DOHH2 (cell line): ENCODE measurements around the gene NFIB.

Experiments
- H3F3A ChIP-seq: fragments of 200-600 bp; sonication (generic), shearing (Covaris generic); 2 replicates; pipeline ENCODE4 v1.6.0; 2016; ENCODE audit warnings: antibody characterized with exemption, mild to moderate bottlenecking; ENCODE audit not compliant: control insufficient read depth, insufficient read depth
- H3K27ac ChIP-seq: fragments of 200-600 bp; sonication (generic); 2 replicates; pipeline ENCODE4 v1.5.1; 2014; ENCODE audit warnings: low read depth, mild to moderate bottlenecking, low read length, moderate library complexity
- H3K27me3 ChIP-seq: fragments of 200-600 bp; sonication (generic); 2 replicates; pipeline ENCODE4 v1.6.1; 2014; ENCODE audit warnings: mild to moderate bottlenecking, low read length, mixed read lengths; ENCODE audit not compliant: control insufficient read depth
- H3K36me3 ChIP-seq: fragments of 200-600 bp; sonication (generic); 2 replicates; pipeline ENCODE4 v1.6.1; 2014; ENCODE audit warnings: mild to moderate bottlenecking, low read length, moderate library complexity, mixed read lengths; ENCODE audit not compliant: control insufficient read depth
- H3K4me1 ChIP-seq: fragments of 200-600 bp; sonication (generic); 2 replicates; pipeline ENCODE4 v1.6.1; 2014; ENCODE audit warnings: mild to moderate bottlenecking, low read length, mixed read lengths; ENCODE audit not compliant: control insufficient read depth
- H3K4me2 ChIP-seq: fragments of 200-600 bp; sonication (generic); 2 replicates; pipeline ENCODE4 v1.6.0; 2014; ENCODE audit warnings: mild to moderate bottlenecking, low read length, moderate library complexity
- H3K4me3 ChIP-seq: fragments of 200-600 bp; sonication (generic); 2 replicates; pipeline ENCODE4 v1.5.1; 2014; ENCODE audit warnings: mild to moderate bottlenecking, low read length, mixed read lengths
- H3K79me2 ChIP-seq: fragments of 200-600 bp; sonication (generic); 2 replicates; pipeline ENCODE4 v1.6.1; 2014; ENCODE audit warnings: mild to moderate bottlenecking, low read length, mixed read lengths; ENCODE audit not compliant: control insufficient read depth
- H3K9me2 ChIP-seq: fragments of 200-600 bp; sonication (generic); replicated peaks from 2 replicates; pipeline ENCODE4 v1.6.1; 2014; ENCODE audit warnings: mild to moderate bottlenecking, low read length, mixed read lengths; ENCODE audit not compliant: control insufficient read depth
- H3K9me3 ChIP-seq: fragments of 200-600 bp; sonication (generic); 2 replicates; pipeline ENCODE4 v1.6.1; 2014; ENCODE audit warnings: antibody characterized with exemption, low read length, mixed read lengths; ENCODE audit not compliant: control insufficient read depth, insufficient read depth
- H4K20me1 ChIP-seq: fragments of 200-600 bp; sonication (generic); 2 replicates; pipeline ENCODE4 v1.6.0; 2014; ENCODE audit warnings: low read depth, mild to moderate bottlenecking, antibody characterized with exemption, low read length, moderate library complexity; ENCODE audit not compliant: control insufficient read depth, insufficient read depth
- CTCF ChIP-seq: fragments of 200-600 bp; sonication (generic); IDR thresholded peaks from one replicate; pipeline ENCODE4 v1.5.1; 2014; ENCODE audit warnings: antibody characterized with exemption, mild to moderate bottlenecking, low read depth, low read length; ENCODE audit not compliant: poor library complexity, severe bottlenecking
- EZH2phosphoT487 ChIP-seq: fragments of 200-600 bp; sonication (generic); IDR thresholded peaks from 2 replicates; pipeline ENCODE4 v1.6.1; 2017; ENCODE audit warnings: borderline replicate concordance, mild to moderate bottlenecking, antibody characterized with exemption, low read length, moderate library complexity, mixed read lengths

NFIB gene

GRCh38 chr9:14170392-14170931 lies 143.5 kb downstream of the NFIB start:
- Histone ChIP-seq H3K36me3 (no peaks in the 10 kb centered on the region), H3K4me3 (no peak overlapping the region), H3K4me1 (no peaks in the 10 kb centered on the region), H3K27ac (no peak overlapping the region), H3K27me3 (no peaks in the 10 kb centered on the region), H3K9me2 (no peaks in the 10 kb centered on the region), H3K9me3 (no peaks in the 10 kb centered on the region), H3K4me2 (no peak overlapping the region), H3F3A (no peaks in the 10 kb centered on the region), H3K79me2 (no peaks in the 10 kb centered on the region), H4K20me1 (no peaks in the 10 kb centered on the region)
- TF ChIP-seq CTCF = no peak
- TF ChIP-seq EZH2phosphoT487 = no peak

GRCh38 chr9:14168381-14168780 lies 145.6 kb downstream of the NFIB start:
- TF ChIP-seq CTCF (no peak), EZH2phosphoT487 (no peak)
- no peaks in the 10 kb centered on the region for H3K36me3 ChIP-seq
- no peak overlapping the region for H3K27ac ChIP-seq
- no peaks in the 10 kb centered on the region for H4K20me1 ChIP-seq
- H3K79me2 ChIP-seq = no peaks in the 10 kb centered on the region
- no peaks in the 10 kb centered on the region for H3F3A ChIP-seq
- no peaks in the 10 kb centered on the region for H3K4me1 ChIP-seq
- H3K9me3 ChIP-seq = no peaks in the 10 kb centered on the region
- no peak overlapping the region for H3K4me2 ChIP-seq
- H3K27me3 ChIP-seq = no peaks in the 10 kb centered on the region
- no peak overlapping the region for H3K4me3 ChIP-seq
- no peaks in the 10 kb centered on the region for H3K9me2 ChIP-seq

GRCh38 chr9:14165376-14166035 lies 148.4 kb downstream of the NFIB start:
- no peaks in the 10 kb centered on the region for H3K36me3 ChIP-seq
- H3K27ac ChIP-seq = no peak overlapping the region
- no peaks in the 10 kb centered on the region for H3K9me3 ChIP-seq
- H4K20me1 ChIP-seq = no peaks in the 10 kb centered on the region
- TF ChIP-seq CTCF = no peak
- no peak for TF ChIP-seq EZH2phosphoT487
- H3K4me2 ChIP-seq = no peak overlapping the region
- no peak overlapping the region for H3K4me3 ChIP-seq
- no peaks in the 10 kb centered on the region for H3F3A ChIP-seq
- no peaks in the 10 kb centered on the region for H3K4me1 ChIP-seq
- no peaks in the 10 kb centered on the region for H3K9me2 ChIP-seq
- H3K79me2 ChIP-seq = no peaks in the 10 kb centered on the region
- H3K27me3 ChIP-seq = no peaks in the 10 kb centered on the region
